Fibroblast of skin of left biceps (primary cell): ENCODE measurements around the gene PAX5.

ENCODE experiments used
- DNase-seq, 2 experiments: peaks; one replicate each; pipeline ENCODE4 v3.0.0-alpha.2; 2013; ENCODE audit warnings: low read depth in 2 of 2

The PAX5 gene

GRCh38 chr9:36961561-36962325 lies 72.3 kb downstream of the PAX5 start:
- no peak for DNase-seq

DNA sequence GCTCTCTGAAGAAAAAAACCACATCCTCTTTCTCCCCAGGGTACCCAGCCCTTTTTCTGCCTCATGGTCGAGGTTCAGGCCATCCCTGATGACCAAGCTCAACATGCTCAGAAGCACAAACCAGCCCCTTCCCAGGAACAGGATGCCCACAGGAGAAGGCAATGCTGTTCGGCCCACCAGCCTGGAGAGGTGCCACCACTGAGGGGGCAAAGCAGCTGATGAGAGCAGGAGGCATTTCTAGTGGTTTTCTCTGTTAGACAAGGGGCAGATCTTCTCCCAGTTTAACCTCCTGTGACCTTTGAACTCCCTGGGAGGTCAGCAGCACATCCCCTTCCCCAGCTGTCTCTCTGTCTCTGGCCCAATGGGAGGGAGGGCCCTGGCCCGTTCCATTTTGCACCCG lies 73.0 kb downstream of the PAX5 start:
- DNase-seq, result no peak

DNA sequence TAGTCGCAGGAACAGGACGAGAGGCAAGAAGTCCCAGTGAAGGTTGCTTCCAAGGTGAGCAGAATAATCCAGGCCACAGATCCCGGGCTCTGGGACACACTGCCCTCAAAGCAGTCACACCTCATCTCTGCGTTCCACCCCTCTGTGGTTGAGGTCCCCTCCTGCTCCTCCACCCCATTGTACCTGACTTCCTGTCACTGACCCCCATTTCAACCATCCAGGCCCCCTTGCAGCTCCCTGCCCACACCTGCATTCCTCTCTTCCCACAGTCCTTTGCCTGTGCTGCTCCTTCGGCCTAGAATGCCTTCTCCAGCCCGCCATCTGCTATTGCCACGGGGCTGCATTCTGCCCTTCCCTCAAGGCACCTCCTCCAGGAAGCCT lies 73.5 kb downstream of the PAX5 start:
- DNase-seq, result no peak

DNA sequence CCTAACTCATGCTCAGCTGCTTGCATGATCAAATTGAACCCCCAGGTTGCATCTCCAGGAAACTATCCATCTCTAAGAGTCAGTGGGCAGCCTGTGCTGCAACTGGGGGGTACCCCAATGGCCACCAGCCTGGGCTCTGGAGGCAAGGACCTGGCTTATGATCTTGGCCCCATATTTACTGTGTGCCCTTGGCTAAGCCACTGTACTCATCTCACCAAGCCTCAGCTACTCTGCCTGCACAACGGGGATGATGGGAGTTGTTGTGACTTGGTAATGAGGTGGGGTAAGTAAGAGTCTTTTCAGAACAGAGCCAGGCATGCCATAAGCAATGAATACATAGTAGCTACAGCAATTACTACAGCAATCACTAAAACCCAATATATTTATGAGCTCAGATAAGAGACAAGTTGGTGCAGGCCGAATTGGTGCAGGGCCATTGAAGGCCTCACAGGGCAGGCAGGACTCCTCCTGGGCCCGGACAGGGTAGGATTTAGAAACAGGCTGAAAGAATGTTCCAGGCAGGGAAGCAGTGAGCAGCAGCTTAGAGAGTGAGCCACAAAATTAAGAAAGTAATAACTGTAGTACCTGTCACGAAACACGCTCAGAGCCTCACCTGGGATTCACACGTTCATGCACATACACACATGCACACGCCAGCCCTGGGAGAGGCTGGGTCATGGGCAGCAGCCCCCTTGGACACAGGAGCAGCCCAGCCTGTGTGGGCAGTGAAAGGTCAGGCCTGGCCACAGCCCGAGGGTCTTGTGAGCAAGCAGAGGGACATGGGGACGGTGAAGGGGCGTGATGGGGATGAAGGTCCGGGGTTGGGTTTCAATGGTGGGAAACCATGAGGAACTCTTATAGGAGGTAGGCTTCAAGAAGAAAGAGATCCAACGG lies 74.1 kb downstream of the PAX5 start:
- no peak for DNase-seq

DNA sequence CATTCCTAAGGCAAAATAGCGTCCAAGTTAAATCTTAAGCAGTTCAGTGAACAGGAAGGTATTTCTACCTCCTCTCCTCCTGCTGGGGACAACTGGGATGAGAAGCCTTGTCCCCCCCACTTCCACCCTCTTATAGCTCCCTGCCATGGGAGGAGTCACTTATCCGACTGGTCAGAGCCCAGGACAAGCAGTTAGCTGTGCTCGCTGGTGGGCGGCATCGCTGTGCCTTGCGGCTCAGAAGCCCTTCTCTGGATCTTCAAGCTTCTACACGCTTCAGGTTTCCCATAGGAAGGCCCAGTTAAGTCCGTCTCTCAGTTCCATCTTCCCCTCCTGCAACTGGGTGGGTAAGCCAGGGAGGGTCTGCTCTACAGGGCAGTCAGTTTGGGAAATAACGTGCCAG lies 77.2 kb downstream of the PAX5 start:
- no peak for DNase-seq

DNA sequence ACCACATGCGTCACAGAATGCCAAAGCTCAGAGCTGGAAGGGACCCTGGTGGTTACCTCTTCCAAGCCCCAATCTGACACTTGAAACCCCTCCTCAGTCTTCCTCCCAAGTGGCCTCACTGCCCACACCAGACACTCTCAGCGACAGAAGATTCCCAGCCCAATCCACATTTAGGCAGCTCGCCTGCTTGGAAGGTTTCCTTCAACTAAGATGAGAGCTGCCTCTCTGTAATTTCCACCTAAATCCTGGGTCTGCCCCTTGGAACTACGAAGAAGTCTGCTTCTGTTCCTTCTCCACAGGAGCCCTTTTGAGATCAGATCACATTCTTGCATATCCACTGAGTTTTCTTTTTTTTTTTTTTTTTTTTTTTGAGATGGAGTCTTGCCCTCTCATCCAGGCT lies 83.7 kb downstream of the PAX5 start:
- no peak for DNase-seq

DNA sequence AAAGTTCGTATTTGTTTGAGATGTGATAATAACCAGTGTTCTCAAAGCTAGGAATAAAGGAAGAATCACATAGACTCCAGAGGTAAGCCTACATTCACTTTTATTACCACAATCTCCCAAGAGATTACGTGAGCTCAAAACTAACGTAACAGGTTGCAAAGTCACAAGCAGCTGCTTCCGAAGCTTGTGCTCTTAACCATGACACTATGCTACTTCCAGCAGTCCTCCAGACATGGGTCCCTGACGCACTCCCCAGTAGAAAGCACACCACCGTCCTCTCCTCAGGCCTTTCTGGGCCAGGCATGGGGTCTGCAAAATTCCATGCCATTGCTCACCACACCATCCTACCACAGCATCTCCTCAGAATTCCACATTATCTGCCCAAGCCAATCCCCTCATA lies 84.6 kb downstream of the PAX5 start:
- DNase-seq, result no peak

- DNase-seq, result no peak
Measured at GRCh38 chr9:36948051-36948450, 86.0 kb downstream of the PAX5 start.

DNA sequence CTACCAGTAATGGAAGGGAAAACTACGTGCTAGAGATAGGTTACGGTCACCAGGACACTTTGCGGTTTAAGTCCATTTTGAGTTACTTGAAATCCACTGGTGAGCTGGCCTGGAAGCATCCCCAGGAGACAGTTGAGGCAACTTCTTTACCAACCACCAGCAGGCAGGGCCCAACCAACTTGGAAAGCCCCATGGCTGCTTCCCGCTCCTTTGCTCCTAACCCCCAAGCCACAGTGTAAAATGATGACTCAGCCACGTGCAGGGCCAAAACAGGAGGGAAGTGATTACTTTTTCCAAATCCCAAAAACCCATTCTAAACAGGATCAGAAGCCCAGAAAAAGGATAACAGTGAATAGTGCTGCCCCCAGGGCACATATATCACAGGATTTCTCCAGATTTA lies 87.4 kb downstream of the PAX5 start:
- peak in 1 of 2 experiments; percentile 1 for DNase-seq

DNA sequence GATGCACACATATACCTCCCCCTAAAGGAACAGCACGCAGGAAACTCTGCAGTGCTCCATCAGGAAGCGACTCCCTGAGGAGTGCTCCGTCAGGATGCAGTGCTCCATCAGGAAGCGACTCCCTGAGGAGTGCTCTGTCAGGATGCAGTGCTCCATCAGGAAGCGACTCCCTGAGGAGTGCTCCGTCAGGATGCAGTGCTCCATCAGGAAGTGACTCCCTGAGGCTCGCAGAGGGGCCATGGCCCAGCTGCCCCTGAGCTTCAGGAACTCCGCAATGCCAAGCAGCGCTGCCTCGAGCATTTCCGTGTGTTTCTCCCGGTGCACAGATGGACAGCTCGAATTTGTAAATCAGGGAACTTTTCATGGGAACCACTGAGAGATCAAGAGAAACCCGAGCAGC lies 88.1 kb downstream of the PAX5 start:
- DNase-seq, result no peak

DNA sequence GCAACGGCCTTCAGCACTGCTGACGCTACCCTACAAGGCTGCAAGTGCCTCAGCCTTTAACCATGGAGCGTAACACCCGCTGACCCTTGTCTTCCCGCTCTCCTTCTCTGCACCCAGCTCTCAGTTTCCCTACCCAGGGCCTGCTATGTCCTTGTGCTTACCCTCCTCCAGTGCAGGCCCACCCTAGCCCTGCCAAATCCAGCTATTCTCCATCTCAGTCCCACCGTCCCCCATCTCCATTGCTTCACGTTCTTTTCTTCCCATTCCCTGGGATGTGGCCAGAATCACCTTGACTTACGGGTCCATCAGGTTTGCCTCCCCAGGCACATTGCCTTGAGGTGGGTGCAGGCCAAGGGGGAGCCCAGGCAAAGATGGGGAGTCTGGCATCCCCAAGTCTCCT lies 91.2 kb downstream of the PAX5 start:
- DNase-seq, result no peak

DNA sequence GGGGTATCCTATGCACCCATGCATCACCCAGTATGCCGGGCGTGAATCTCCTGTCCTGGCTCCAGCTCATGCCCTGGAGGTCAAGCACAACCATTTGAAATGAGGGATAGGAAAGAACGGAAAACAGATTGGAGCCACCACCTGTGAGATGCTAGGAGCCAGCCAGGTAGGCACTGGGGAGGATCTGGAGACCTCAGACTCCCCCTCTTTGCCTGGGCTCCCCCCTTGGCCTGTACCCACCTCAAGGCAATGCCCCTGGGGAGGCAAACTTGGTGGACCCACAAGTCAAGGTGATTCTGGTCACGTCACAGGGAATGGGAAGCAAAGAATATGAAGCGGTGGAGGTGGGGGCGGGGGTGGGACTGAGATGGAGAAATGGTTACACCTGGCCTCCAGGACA lies 92.6 kb downstream of the PAX5 start:
- DNase-seq, result no peak

- no peak for DNase-seq
Measured at GRCh38 chr9:36940881-36941280, 93.2 kb downstream of the PAX5 start.

DNA sequence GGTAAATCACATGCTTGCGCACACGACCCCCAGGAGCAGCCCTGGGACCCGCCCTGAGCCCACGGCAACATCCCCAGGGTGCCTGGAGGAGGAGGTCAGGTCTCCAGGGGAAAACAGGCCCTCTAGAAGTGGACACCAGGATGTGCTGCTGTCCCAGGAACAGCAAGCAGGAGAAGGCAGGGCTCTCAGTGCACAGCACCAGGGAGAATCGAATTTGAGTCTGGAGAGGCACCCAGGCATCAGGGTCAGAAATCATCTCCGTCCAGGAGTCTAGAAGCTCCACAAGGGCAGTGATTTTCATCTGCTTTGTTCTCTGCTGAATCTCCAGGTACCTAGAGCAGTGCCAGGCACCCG lies 93.6 kb downstream of the PAX5 start:
- DNase-seq, result no peak

- DNase-seq, result no peak
Measured at GRCh38 chr9:36939655-36940499, 94.2 kb downstream of the PAX5 start.

GRCh38 chr9:36939214-36939613 lies 94.9 kb downstream of the PAX5 start:
- DNase-seq, result no peak

DNA sequence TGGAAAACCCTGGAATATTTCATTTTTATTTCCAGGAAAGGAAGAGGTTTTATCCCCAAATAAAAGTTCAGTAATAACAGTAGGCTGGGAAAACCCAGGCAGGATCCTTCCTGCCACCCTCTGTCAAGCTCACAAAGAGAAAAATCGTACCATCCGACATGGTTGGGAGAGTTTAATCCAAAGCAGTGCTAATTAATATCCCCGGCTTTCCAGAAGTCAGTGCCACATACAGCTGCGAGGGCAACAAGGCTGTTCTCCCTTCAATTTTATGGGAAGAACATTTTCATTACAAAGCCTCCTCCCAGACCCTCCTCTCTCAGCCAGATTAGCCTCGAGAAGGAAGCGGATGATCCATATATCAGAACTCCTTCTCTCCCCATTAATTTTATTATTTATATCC lies 95.5 kb downstream of the PAX5 start:
- DNase-seq, result no peak

DNA sequence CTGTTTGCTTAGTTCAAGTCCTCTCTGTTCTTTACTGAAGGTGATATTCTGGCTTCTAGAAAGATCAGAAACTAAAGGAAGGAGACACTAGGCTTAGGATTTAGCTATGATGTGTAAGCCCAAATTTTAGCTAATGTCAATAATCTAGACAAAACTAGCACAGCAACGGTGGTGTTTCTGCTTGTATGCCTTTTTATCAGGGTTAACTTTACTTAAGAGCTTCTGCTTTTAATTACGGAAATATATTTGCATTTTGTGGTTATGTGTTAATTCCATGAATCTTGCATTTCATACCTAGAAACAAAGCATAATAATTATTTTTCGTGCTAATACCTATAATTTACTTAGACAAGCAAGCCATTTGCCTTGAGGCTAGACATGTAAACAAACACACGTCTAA lies 96.1 kb downstream of the PAX5 start:
- no peak for DNase-seq

- DNase-seq, result no peak
Measured at GRCh38 chr9:36937346-36937745, 96.7 kb downstream of the PAX5 start.

DNA sequence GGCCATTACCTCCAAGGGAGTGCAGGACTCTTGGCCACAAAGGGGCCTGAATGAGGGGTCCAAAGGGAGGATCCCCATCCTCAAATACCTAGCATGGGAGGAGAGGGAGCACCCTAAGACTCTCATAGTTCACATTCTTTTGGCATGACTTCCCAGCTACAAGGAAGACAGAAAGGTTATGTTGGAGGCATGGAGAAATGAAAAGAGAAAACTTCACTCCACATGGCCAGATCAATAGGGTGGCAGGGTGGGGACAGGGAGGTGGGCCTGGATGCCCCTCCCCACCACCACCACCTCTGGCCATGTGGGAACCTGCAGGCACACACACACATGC lies 97.6 kb downstream of the PAX5 start:
- DNase-seq, result no peak

DNA sequence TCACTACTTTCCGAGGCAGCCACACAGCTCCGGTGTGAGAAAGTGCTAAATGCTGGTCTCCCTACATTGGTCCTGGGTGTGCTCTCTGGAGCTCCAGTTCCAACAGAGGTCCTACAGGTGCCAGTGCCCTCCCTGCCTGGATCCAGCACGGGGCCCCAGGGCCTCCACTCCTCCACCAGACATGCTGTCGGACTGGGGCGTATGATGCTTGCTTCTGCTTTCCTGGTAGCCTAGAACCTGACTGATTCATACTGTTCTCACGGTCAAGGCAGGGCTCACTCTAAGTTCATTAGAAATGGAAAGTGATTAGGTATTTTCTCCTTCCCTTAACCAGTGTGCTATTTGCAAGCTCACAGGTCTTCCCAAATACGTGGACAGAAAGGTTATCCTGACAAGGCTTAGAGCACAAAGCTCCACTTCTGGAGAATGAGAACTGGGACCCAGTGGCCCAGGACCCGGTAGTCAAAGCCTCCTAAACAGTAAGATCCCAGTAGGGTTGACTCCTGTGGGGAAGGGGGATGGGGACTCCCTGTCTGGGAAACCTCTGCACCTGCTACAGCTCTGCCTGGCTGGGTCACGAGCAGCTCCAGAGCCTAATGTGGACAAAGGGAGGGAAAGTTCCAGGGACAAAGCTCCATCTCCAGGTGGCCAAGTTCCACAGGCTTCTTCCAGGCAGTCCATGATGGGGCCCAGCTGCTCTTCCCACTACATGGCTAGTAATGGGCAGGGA lies 98.1 kb downstream of the PAX5 start:
- no peak for DNase-seq

DNA sequence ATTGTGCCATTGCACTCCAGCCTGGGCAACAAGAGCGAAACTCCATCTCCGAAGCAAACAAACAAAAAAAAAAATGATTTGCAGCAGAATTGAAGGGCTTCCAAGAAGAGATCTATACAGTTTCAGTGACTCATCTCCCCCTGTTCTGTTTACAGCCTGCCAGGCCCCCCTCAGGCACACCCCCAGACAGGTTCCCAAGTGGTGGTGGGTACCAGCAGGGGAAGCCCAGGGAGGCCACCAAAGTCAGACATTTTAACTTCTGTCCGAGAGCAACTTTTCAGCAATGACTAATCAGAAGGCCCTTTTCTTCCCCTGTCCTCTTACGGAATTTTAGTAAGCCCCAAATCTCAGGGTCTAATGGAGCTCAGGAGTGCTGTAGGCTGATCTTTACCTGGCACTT lies 98.7 kb downstream of the PAX5 start:
- DNase-seq, result no peak
